NCI-H146 treated with DMSO at 0.1 percent for 48 hours (cell line): ENCODE results near the gene HDAC5.
"Not testable (repeated sequence)": the region's sequence is repeated elsewhere in the genome, so short reads cannot be mapped to it uniquely, and the experiment has no call there.

Experiments
- DNase-seq: peaks from one replicate; lab custom pipeline; 2025; ENCODE audit not compliant: unreplicated experiment; lab: John Stamatoyannopoulos, UW

Gene HDAC5

DNA sequence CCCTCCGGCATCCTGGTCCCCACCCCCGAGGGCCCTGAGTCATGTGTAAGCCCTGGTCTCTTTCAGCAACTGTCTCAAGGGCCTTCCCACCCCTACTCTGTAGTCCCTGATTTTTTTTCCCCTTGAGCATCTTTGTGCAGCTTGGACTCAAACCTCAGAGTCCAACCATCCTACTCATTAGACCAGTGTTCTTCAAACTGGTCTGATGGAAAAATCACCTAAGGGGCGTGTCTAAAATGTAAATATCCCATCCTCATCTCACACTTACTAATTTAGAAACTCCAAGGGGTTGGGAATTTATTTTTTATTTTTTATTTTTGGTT lies 52.3 kb downstream of the HDAC5 start:
- DNase-seq = no peak

DNA sequence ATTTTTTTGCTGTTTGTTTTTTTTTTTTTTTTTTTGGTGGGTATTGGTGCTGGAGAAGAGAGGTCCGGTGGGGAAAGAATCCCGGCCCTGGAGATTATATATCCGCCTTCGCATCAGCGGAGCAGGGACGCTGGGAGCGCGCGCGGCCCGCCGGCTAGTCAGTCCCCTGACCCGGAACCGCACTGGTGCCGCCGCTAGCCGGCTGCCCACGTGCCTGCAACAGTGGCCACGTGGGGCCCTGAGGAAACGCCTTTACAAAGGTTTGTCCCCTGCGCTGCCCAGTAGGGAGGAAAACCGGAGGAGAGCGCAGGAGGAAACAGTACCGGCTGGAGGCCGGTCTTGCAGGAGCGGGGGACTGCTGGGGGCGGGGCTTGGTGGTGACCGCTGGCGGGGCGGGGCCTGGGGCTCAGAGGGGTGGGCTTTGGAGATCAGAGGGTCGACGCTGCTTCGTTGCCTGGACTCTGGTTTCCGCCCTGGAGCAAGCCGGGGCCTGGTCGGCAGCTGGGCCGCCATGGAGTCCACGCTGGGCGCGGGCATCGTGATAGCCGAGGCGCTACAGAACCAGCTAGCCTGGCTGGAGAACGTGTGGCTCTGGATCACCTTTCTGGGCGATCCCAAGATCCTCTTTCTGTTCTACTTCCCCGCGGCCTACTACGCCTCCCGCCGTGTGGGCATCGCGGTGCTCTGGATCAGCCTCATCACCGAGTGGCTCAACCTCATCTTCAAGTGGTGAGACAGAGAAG lies 52.8 kb downstream of the HDAC5 start, which contains the start of gene G6PC3:
Gene G6PC3, plus strand, starts transcription at position 281 of the 743 bp plus-strand sequence. Its CDS starts 231 bp downstream, at position 512.
- DNase-seq = peak; percentile 93

- no peak for DNase-seq
Observed at GRCh38 chr17:44069974-44070454, 53.4 kb downstream of the HDAC5 start.

- no peak for DNase-seq
Observed at GRCh38 chr17:44067545-44067940, 55.9 kb downstream of the HDAC5 start.

GRCh38 chr17:44066204-44066930 lies 57.1 kb downstream of the HDAC5 start, which contains the start of gene LSM12:
LSM12 (minus strand) TSS chr17:44066671; CDS start chr17:44066587, 84 bp downstream.
- peak; percentile 94 for DNase-seq

- no peak for DNase-seq
Observed at GRCh38 chr17:44065668-44066203, 57.7 kb downstream of the HDAC5 start.

DNA sequence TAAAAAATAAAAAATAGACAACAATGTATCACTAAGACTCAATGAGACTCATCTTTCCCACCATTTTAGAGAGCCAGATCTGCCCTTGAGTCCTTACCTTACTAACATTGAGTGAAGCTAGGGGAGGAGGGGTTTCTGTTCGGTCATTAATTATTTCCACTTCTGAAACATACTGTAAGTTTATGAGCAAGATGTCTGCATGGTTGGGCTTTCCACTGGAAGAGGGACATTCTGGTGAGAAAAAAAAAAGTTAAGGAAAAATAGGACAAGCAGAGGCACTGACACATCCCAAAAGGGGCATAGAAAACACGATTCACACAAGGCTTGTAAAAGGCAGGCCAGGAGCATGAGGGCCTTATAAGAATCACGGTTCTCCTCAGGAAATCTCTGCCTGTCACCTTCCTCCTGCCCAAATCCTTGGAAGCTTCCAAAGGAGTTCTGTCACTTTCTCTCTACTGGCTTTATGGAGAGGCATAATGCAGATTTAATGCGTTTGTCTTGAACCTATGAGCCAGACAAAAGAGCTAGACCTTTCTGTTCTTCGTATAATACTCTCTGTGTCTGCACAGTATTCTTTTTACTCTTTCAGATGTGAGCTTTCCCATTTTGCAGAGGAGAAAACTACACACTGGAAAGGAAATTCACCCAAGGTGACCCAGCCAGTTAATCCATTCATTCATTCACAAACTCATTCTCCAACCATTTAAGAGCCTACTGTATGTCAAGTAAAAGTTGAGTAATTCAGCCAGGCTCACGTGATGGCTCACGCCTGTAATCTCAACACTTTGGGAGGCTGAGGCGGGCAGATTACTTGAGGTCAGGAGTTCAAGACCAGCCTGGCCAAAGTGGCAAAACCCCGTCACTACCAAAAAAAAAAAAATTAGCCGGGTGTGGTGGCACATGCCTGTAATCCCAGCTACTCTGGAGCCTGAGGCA lies 59.5 kb downstream of the HDAC5 start:
- DNase-seq = no peak

- DNase-seq = no peak
Observed at GRCh38 chr17:44062871-44063270, 60.6 kb downstream of the HDAC5 start.

DNA sequence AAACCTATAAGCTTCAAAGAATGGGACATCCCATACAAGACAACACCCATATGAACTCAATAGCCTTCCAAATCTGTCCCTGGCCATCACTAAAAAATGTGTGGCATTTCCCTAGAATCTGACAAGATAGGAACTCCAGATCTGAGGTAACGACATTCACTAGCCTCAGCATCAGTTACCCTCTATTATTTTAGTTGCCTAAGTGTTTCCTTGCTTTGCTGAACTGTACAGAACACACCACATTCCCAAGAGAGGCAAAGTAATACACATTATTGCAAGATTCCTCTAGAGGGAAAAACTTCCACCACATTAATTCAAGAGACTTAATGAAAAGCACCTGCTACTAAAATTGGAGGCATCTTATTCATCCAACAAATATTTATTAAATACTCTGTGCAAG lies 62.0 kb downstream of the HDAC5 start:
- no peak for DNase-seq

GRCh38 chr17:44059101-44059892 lies 64.1 kb downstream of the HDAC5 start:
- no peak for DNase-seq

GRCh38 chr17:44053125-44053872 lies 70.1 kb downstream of the HDAC5 start:
- DNase-seq = no peak

- DNase-seq = peak; percentile 12
Observed at GRCh38 chr17:44049294-44050060, 74.0 kb downstream of the HDAC5 start.

GRCh38 chr17:44046893-44047292 lies 76.5 kb downstream of the HDAC5 start:
- not testable (repeated sequence) for DNase-seq

- DNase-seq = no peak
Observed at GRCh38 chr17:44045486-44045885, 78.0 kb downstream of the HDAC5 start.

GRCh38 chr17:44044071-44044470 lies 79.4 kb downstream of the HDAC5 start:
- no peak for DNase-seq

DNA sequence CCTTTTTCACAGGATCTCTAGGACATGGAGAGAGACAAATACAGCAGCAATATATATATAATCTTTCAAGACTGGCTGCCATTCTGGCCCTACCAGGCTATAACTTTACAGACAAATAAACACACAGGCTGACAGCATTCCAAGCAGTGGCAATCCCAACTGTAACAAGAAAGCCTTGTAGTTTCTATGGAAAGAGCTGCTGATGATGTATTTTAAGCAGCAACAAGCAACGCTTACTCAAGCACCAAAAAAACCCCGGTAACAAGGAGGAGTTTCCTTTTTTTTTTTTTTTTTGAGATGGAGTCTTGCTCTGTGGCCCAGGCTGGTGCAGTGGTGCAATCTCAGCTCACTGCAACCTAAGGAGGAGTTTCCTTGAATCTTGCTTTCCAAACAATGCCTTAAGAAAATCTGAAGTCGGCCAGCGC lies 80.2 kb downstream of the HDAC5 start:
- no peak for DNase-seq

DNA sequence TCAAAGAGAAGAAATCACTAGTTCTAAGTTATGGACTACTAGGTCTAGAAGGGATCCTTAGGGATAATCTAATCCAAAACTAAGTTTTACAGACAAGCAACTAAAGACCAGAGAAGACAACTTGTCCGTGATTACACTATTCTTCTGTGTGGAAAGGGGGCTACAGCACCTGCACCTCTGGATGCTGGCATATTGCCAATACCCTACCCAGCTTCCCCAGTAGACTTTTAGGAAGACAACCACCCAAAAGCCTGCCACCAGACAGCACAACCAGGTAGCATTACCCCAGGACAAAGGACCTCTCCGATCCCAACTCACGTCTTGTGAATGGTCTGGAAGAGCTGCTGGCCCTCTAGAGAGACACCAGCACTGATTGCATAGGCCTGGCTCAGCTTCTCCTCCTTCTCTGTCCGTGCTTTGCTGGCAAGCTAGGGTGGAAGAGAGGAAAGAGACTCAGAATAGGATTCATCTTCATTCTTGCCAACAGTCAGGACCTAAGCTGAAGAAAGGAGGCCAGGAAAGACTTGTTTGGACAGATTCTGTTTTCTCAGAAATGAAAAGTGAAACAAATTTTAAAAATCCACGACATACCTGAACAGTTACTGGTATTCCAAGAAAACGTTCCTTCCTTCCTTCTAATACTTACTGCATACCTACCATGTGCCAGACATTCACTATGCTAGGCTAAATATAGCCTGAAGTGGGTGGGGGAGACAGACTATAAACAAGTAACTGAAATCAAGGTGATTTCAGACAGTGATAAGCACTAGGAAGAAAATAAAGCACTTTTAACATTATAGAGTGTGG lies 83.4 kb downstream of the HDAC5 start:
- DNase-seq = no peak

DNA sequence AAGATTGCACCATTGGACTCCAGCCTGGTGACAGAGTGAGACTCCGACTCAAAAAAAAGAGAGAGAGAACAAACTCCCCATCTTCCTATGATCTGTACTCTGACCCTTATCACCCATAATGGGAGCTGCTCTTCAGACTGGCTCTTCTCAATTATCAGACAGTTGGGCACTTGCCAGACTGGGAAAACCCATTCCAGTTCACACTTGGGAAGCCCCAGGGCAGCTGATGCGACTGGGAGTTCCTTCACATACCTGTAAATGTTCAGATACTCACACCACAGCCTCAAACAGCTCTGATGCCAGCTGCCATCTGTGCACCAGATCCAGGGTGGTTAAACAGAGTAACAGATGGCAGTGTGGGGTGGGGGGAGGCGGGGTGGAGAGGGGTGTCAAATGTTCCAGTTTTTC lies 84.8 kb downstream of the HDAC5 start:
- no peak for DNase-seq
